CD4-positive, alpha-beta T cell treated with Interferon alpha-2 for 1 hour (primary cell): Measurements from ENCODE around the gene ARID4B.
A peak's percentile ranks its signal among the peaks of the same experiment; 100 is the strongest.
"Not testable (repeated sequence)": the region's sequence is repeated elsewhere in the genome, so short reads cannot be mapped to it uniquely, and the experiment has no call there.

Experiments used
- DNase-seq, 2 donors: peaks; one replicate each; pipeline ENCODE4 v3.0.0-alpha.2; 2020 to 2022

The ARID4B gene

GRCh38 chr1:235159284-235159683 is 168.7 kb downstream of the ARID4B start:
- DNase-seq: not testable (repeated sequence)

- no peak for DNase-seq
These were observed 169.3 kb downstream of the ARID4B start for GRCh38 chr1:235158680-235159079.

GRCh38 chr1:235157150-235157549 is 170.8 kb downstream of the ARID4B start:
- no peak for DNase-seq

- DNase-seq: no peak
These were observed 171.2 kb downstream of the ARID4B start for GRCh38 chr1:235156740-235157139.

DNA sequence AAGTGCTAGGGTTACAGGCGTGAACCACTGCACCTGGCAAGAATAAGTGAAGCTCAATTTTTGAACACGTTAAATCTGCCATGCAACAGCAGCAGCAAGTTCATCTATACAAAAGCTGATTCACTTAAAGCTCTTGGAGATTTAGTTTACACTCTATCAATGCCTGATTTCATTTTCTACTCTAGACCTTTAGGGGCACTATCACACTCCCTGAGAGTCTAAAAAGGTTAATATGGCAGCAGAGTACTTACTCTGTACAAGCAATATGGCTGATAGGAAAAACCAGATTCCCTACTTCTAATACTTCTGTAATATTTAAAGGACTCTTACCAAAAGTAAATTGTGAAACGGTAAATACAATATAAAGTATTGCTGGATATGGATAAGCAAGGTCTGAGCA is 171.7 kb downstream of the ARID4B start:
- DNase-seq: no peak

DNA sequence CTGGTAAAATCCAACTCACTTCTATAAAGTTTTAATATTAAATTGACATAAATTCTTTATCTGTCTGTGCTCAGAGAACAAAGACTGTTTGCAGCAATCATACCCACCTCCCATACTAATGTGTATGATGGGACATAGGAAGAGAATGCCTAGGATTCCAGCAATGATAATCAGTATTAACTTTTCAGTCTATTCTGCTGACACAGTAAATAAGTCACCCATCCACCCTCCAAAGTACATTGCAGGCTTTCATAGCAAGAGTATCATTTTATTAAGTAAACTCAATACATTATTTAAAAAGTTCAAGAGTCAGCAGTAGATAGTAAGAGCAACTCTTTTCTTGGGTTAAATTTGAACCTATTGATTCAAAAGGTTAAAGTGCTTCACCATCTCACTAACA is 175.7 kb downstream of the ARID4B start:
- DNase-seq: no peak

DNA sequence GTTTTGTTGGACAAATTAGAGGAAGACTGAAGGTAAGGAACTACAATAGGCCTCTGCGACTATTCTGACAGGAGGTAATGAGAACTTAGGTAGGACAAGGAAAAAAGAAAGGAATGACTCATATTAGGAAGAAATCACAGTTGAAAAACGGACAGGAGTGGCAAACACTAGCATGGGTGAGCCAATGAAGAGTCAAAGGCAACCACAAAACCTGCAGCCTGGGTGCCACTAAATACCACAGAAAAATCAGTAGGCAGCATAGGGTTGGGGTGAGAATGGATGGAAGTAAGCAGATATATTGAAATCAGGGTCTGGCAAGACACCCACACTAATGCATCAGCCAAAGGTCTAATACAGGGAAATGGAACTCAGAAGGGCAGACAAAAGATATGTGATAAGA is 176.9 kb downstream of the ARID4B start:
- no peak for DNase-seq

- DNase-seq: no peak
These were observed 178.2 kb downstream of the ARID4B start for GRCh38 chr1:235149824-235150223.

DNA sequence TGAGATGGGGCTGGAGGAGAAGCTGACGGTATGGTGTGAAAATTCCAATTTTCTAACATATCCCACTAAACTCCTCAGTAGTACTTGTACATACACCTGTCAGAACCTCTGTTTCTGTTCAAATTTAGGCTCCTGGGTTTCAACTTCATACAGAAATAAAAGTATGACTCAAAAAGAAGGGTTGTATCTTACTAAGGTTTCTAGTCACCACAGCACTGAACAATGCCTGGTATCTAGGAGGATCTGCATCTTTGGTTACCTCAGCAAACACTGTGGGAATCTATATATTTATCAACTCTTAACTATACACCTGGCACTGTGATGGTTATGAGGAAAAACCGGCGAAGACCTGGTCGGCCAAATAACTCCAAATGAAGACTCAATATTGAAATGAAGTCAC is 180.7 kb downstream of the ARID4B start:
- no peak for DNase-seq

- no peak for DNase-seq
These were observed 182.3 kb downstream of the ARID4B start for GRCh38 chr1:235145639-235146038.

DNA sequence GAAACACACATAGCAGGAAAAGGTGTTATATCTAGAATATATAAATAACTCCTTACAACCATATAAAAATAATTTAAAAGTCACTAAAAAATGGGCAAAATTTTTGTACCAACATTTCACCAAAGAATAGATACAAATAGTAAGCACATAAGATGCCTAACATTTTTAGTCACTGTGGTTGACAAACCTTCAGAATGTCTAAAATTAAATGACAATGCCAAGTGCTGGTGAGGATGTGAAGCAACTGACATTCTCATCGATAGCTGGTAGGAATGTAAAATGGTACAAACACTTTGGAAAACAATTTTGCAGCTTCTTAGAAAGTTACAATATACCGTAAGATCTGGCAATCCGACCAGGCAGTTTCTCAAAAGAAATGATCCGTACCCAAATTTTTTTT is 185.0 kb downstream of the ARID4B start:
- no peak for DNase-seq

- no peak for DNase-seq
These were observed 188.7 kb downstream of the ARID4B start for GRCh38 chr1:235139315-235139714.

DNA sequence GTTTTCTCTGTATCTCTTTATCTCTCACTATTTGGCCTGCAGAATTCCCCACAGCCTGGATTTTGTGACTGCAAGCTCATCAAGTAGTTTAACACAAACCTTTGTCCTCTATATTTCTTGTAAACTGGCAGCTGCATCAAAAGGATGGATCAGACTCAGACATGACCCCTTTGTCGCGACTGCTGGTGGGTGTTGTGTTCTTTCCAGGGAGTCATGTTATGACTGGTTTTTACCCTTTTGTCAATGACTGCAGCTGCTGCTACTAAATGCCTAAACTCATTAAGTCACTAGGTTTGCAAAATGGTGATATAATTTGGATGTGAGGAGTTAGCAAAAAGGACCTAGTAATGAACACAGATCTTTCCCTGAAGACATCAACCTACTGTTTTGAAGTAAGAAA is 189.2 kb downstream of the ARID4B start:
- DNase-seq: no peak

DNA sequence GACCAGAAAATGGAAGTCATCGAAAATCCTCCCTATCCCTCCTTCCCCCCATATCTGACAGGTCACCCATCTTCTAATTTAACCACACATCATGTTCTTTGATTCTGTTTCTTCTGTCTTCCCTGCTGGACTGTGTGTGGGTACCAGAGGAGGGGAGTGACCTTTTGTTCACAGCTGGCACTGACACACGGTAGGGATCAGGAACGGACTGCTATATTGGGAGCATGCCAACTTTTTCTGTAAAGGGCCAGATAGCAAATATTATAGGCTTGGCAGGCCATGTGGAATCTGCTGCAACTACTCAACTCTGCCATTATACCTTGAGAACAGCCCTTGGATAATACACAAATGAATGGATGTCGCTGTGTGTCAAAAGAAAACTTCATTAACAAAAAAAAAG is 191.9 kb downstream of the ARID4B start:
- no peak for DNase-seq

DNA sequence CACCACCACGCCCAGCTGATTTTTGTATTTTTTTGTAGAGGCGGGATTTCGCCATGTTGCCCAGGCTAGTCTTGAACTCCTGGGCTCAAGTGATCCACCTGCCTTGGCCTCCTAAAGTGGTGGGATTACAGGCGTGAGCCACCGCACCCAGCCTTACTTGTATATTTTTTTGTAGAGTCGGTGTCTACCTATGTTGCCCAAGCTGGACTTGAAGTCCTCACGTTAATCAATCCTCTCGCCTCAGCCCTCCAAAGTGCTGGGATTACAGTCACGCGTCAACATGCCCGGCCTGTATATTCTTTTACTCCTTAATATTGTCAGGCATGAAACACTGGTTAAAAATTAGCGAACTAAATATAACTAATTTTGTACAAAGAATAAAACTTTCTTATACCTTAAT is 193.8 kb downstream of the ARID4B start:
- no peak for DNase-seq

GRCh38 chr1:235133086-235133485 is 194.9 kb downstream of the ARID4B start:
- DNase-seq: no peak

DNA sequence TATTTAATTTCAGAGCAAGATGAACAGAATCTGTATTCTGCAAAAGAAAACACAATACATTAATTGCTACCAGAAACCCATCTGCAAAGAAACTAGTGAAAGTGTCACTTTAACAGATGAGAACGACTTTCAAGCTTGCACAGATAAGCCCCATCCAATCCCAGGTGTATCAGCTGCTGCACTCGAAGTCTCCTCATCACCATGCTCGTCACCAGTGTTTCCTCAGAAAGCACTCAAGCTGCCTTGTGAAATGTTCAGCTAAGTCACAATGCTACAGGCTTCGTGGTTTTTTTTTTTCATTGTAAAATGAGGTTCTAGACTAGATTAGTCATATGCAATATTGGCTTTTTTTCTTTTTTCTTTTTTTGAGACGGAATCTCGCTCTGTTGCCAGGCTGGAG is 196.0 kb downstream of the ARID4B start:
- no peak for DNase-seq

DNA sequence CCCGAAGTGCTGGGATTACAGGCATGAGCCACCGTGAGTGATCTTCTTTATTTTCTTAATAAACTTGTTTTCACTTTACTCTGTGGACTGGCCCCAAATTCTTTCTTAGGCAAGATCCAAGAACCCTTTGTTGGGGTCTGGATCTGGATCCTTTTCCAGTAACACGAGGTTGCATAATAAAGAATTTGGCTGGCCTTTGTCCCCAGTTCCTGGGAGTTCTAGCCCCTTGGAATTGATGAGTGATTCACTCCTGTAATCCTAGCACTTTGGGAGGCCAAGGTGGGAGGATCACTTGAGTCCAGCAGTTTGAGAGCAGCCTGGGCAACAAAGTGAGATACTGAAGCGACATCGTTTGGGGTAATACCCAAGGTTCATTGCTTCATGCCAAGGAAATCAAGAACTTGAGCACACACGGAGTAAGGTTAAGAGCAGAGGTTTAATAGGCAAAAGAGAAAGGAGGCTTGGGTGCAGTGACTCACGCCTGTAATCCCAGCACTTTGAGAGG is 197.2 kb downstream of the ARID4B start:
- DNase-seq: no peak

DNA sequence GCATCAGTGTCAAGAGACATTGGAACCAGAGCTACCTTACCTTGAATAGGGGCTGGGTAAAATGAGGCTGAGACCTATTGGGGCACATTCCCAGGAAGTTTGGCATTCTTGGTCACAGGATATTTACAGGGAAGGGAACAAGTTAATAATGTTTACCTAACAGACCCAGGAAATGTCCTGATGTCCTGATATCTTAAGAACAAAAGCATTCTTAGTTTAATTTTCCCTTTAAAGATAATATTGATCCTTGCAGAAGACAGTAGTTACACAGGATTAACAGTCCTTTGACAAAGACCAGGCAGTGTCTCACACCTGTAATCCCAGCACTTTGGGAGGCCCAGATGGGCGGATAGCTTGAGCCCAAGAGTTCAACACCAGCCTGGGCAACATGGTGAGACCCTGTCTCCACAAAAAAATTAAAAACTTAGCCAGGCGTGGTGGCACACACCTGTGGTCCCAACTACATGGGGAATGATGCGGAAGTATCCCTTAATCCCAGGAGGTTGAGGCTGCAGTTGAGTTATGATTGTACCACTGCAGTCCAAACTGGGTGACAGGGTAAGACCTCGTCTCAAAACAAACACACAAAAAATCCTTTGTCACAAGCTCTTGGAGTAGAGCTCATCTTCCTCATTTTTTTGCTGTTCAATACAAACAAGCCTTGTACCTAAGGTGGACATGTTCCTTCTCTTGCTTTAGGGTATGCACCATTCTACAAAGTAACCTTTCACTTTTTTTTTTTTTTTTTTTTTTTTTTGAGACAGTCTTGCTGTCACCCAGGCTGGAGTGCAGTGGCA is 198.0 kb downstream of the ARID4B start:
- no peak for DNase-seq

DNA sequence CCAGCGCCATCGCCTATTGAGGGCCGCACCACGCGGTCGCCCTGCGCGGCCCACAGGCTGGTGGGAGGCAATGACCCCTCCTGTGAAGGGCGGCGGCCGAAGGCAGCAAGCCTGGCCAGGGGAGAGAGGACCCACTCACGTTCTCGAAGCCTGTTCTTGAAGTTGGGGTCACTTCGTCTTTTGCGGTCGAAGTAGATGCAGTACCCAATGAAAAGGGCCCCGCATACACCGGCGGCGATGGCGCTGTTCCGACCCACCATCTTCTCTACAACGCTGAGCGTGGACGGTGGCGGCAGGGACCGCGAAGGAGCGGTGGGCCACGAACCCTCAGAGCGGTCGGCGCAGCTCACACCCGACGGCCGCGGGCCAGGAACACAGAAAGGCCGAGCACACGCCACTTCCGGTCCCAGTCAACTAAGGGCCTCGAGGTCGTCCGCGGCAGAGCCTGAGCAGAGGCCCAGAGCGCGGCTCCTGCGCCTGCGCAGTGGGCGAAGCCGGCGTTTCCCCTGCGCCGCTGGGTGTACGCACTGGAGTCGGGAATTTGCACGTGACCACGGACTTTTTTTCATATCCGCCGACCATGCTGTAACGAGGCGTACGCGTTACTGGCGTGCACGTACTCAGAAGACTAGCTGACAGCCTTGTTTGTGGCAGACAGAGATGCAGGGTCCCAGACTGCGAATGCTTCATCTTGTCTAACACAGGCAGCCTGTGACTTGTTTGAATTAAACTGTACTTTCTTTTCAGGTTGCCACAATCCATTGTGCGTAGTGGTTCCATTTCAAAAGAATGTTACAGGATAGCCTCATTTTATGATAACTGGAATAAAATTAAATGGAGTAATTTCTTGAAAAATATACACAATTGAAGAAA is 199.3 kb downstream of the ARID4B start, which contains the start of gene TOMM20:
Gene TOMM20, minus strand, starts transcription at position 382 of the 873 bp plus-strand sequence. Its CDS starts 122 bp downstream, at position 260.
- peak; percentile 97 for DNase-seq

- DNase-seq: peak in 1 of 2 donors; percentile 41
These were observed 200.1 kb downstream of the ARID4B start for GRCh38 chr1:235127732-235128455.

DNA sequence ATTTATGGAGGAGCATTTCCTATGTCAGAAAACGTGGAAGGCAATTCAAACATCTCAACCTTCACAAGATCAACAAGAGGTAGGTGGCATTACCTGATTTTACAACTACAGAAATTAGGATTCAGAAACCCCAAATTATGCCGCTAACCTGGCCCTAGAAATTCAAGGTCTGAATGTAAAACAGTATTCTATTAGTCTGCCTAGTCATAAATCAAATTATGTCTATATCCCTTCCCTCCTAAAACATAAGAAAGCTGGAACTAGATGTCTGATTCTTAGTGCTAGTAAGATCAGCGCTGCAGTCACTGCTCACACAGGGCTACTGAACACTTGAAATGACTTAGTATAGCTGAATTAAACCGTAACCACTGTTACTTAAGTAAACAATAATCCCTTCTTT is 200.8 kb downstream of the ARID4B start:
- no peak for DNase-seq

- no peak for DNase-seq
These were observed 203.3 kb downstream of the ARID4B start for GRCh38 chr1:235124665-235125064.
